ENCODE measurements around the gene PI4KB. TPM values are rescaled to one million over a fixed set of nuclear protein-coding genes. Genes with fewer than 3 reads are reported as not detected.

The PI4KB gene
- total and polyA plus RNA-seq, 2 of the 4 experiments (the other 2 are of a cell fraction), result 82.4 to 94.5 TPM

- Histone ChIP-seq H3K4me3 (ENCODE audit: insufficient read depth, low read depth, low read length) (no peak overlapping the region), H3K79me1 (ENCODE audit: low read depth in 1 of 2, low read length in 2 of 2) (peaks cover 8 to 50% of the 10 kb centered on the region in 2 experiments), H3K9me1 (ENCODE audit: insufficient read depth, low read length) (no peaks in the 10 kb centered on the region), H4K8ac (ENCODE audit: low read depth in 2 of 2, low read length in 2 of 2) (no peak overlapping the region), H3K56ac (ENCODE audit: extremely low read depth, insufficient read depth, low read length) (no peak overlapping the region), H4K5ac (ENCODE audit: low read depth, low read length) (no peak overlapping the region), H3K4me1 (ENCODE audit: control insufficient read depth, insufficient read depth, low read length) (no peaks in the 10 kb centered on the region), H4K91ac (ENCODE audit: insufficient read depth, low read depth, low read length) (no peak overlapping the region), H3K4ac (ENCODE audit: low read depth, low read length) (no peak overlapping the region), H2BK15ac (ENCODE audit: low read depth, low read length) (no peak overlapping the region), H3K27me3 (ENCODE audit: control insufficient read depth, insufficient read depth, low read length) (no peaks in the 10 kb centered on the region), H3K9ac (ENCODE audit: low read depth, low read length) (no peak overlapping the region), H3K23ac (ENCODE audit: low read depth, low read length) (no peak overlapping the region), H2BK5ac (ENCODE audit: low read depth, low read length, poor library complexity, severe bottlenecking) (no peak overlapping the region), H3K27ac (ENCODE audit: insufficient read depth, low read length) (no peak overlapping the region), H2AK5ac (ENCODE audit: low read depth, low read length) (no peak overlapping the region), H3K9me3 (ENCODE audit: control insufficient read depth, insufficient read depth, low read length) (no peaks in the 10 kb centered on the region), H3K36me3 (ENCODE audit: control insufficient read depth, insufficient read depth, low read length) (peaks cover 86% of the 10 kb centered on the region), H4K20me1 (ENCODE audit: insufficient read depth, low read length) (peaks cover 24% of the 10 kb centered on the region), H2AFZ (replicated peaks; ENCODE audit: low read length, poor library complexity) (no peak overlapping the region), H2BK20ac (ENCODE audit: low read depth, low read length) (no peak overlapping the region), H3K14ac (replicated peaks; ENCODE audit: low read depth, low read length) (no peak overlapping the region), H3K18ac (ENCODE audit: low read depth, low read length) (no peak overlapping the region), H2AK9ac (replicated peaks; ENCODE audit: low read depth, low read length, poor library complexity) (peak overlapping the region; percentile 9), H2BK120ac (ENCODE audit: low read depth, low read length) (no peak overlapping the region), H3K4me2 (ENCODE audit: low read depth, low read length) (no peak overlapping the region)
- in situ Hi-C loops (cut with MboI; ENCODE audit: low sequenced_read_pairs), result no loop called here
- TF ChIP-seq MAFK (IDR thresholded peaks at IDR 0.05; ENCODE audit: low read depth, low read length) (no peak), CHD1 (IDR thresholded peaks at IDR 0.05; ENCODE audit: low read depth, low read length) (no peak), CTCF (conservative IDR thresholded peaks at IDR 0.05; ENCODE audit: low read depth, low read length) (no peak), SMC3 (IDR thresholded peaks at IDR 0.05; ENCODE audit: low read depth, low read length) (no peak), USF2 (IDR thresholded peaks at IDR 0.05; ENCODE audit: low read depth, low read length) (no peak), FOS (IDR thresholded peaks at IDR 0.05; ENCODE audit: low read depth, low read length) (no peak)
- ATAC-seq (ENCODE audit: low read depth) (no peak), DNase-seq (no peak)
- dilution Hi-C loops (cut with HindIII; ENCODE audit: low sequenced_read_pairs, unreplicated experiment), result no loop called here
- BruUV-seq (replicated peaks), result no TSS peak
- WGBS, 2 experiments (ENCODE audit: extremely low coverage in 2 of 2, insufficient read length in 1 of 2), result 93% methylated on average over 11 of the region's 21 CpGs; no CpG with 5 or more reads in 1 of the 2 experiments
- POLR2A ChIA-PET (ENCODE audit: unreplicated experiment), result no interaction called here
- CTCF ChIA-PET, result no interaction called here
- intact Hi-C loops (cut with micrococcal nuclease), result no loop called here
Observed at GRCh38 chr1:151289991-151290708, 37.1 kb downstream of the PI4KB start.

Data from IMR-90 (cell line).